OCI-LY7 (cell line): ENCODE measurements around the gene NRXN2. TPM values are rescaled to one million over a fixed set of nuclear protein-coding genes. Genes with fewer than 3 reads are reported as not detected.

ENCODE experiments used
- BruUV-seq: library from RNA; stranded (reverse); fragments of 400-500 nt; replicated peaks from 2 replicates; lab custom pipeline; 2021; lab: Mats Ljungman, UMichigan
- CTCF ChIA-PET: fragments of 300-600 bp; sonication (Branson Sonifier 250); formaldehyde crosslinking; loops from one replicate; lab custom pipeline; 2022; ENCODE audit warnings: antibody characterized with exemption; ENCODE audit not compliant: unreplicated experiment; lab: Charles Lee
- POLR2A ChIA-PET: fragments of 300-600 bp; sonication (Branson Sonifier 250); formaldehyde crosslinking; loops from one replicate; lab custom pipeline; 2022; ENCODE audit warnings: antibody characterized with exemption; lab: Charles Lee
- DNase-seq: peaks from one replicate; pipeline ENCODE4 v3.0.0-alpha.2; 2015; ENCODE audit warnings: low spot score
- H2AFZ ChIP-seq: fragments of 200-600 bp; sonication (generic), shearing (Covaris generic); 2 replicates; pipeline ENCODE4 v1.6.1; 2014; ENCODE audit warnings: mild to moderate bottlenecking, antibody characterized with exemption, low read length, moderate library complexity
- H3K27ac ChIP-seq: fragments of 200-600 bp; sonication (generic); 2 replicates; pipeline ENCODE4 v1.5.1; 2014; ENCODE audit warnings: mixed run types, low read depth, mild to moderate bottlenecking, moderate library complexity, low read length, inconsistent platforms; ENCODE audit not compliant: poor library complexity, severe bottlenecking
- H3K36me3 ChIP-seq: fragments of 200-600 bp; sonication (generic); 2 replicates; pipeline ENCODE4 v1.6.1; 2014; ENCODE audit warnings: mild to moderate bottlenecking, antibody characterized with exemption, low read length, moderate library complexity, mixed read lengths; ENCODE audit not compliant: insufficient read depth
- H3K4me1 ChIP-seq: fragments of 200-600 bp; sonication (generic); 2 replicates; pipeline ENCODE4 v1.5.1; 2014; ENCODE audit warnings: mild to moderate bottlenecking, low read length; ENCODE audit not compliant: insufficient read depth, poor library complexity, severe bottlenecking
- H3K4me2 ChIP-seq: fragments of 200-600 bp; sonication (generic); 2 replicates; pipeline ENCODE4 v1.6.1; 2014; ENCODE audit warnings: mild to moderate bottlenecking, low read length
- H3K4me3 ChIP-seq: fragments of 200-600 bp; sonication (generic); 2 replicates; pipeline ENCODE4 v1.5.1; 2014; ENCODE audit warnings: mild to moderate bottlenecking, low read depth, low read length; ENCODE audit not compliant: poor library complexity, severe bottlenecking
- H3K79me2 ChIP-seq: fragments of 200-600 bp; sonication (generic); 2 replicates; pipeline ENCODE4 v1.6.1; 2016; ENCODE audit warnings: low read depth, mild to moderate bottlenecking, low read length, moderate library complexity, mixed read lengths; ENCODE audit not compliant: insufficient read depth
- H3K9me2 ChIP-seq: fragments of 200-600 bp; sonication (generic); 2 replicates; pipeline ENCODE4 v1.6.1; 2016; ENCODE audit warnings: mild to moderate bottlenecking, low read length, mixed read lengths; ENCODE audit not compliant: insufficient read depth
- H3K9me3 ChIP-seq: fragments of 200-600 bp; sonication (generic); 2 replicates; pipeline ENCODE4 v1.6.1; 2014; ENCODE audit warnings: mild to moderate bottlenecking, mixed run types, low read length, mixed read lengths
- H4K20me1 ChIP-seq: fragments of 200-600 bp; sonication (generic); 2 replicates; pipeline ENCODE4 v1.6.1; 2014; ENCODE audit warnings: mild to moderate bottlenecking, antibody characterized with exemption, low read length, moderate library complexity, mixed read lengths; ENCODE audit not compliant: insufficient read depth
- EZH2phosphoT487 ChIP-seq: fragments of 200-600 bp; sonication (generic); IDR thresholded peaks from 2 replicates; pipeline ENCODE4 v1.6.1; 2018; ENCODE audit warnings: low read depth, borderline replicate concordance, mild to moderate bottlenecking, mixed run types, antibody characterized with exemption, low read length, moderate library complexity, mixed read lengths
- intact Hi-C: fragments of 100-400 bp; cut with micrococcal nuclease; formaldehyde crosslinking; loops from one replicate; pipeline ENCODE4 v1.10.0; 2022; ENCODE audit not compliant: unreplicated experiment
- total RNA-seq, 2 experiments: library from RNA; depleted of rRNA in 1 of 2; stranded (reverse); fragments of >200 nt in 1 of 2; shearing (Covaris generic) in 1 of 2; gene quantifications; 2 replicates each; pipeline ENCODE4 v1.2.3, GENCODE V29; 2014 to 2022
- TF ChIP-seq, protein P1 (sequence below): fragments of 200-600 bp; sonication (generic); conservative IDR thresholded peaks from 2 replicates; pipeline ENCODE4 v1.5.1; 2014; ENCODE audit warnings: mild to moderate bottlenecking, antibody characterized with exemption, low read length, moderate library complexity, mixed read lengths

The NRXN2 gene
- total RNA-seq, 2 experiments from 2014 or later, result 2.4 to 3.3 TPM

- H4K20me1 ChIP-seq, result no peaks in the 10 kb centered on the region
- POLR2A ChIA-PET, result interaction anchor here (0.6 kb wide), 1 partner anchor 14 kb away, joined by 3 read pairs; no protein-coding TSS in a partner anchor
- H3K79me2 ChIP-seq, result no peaks in the 10 kb centered on the region
- H3K9me2 ChIP-seq, result no peaks in the 10 kb centered on the region
- H3K36me3 ChIP-seq, result no peaks in the 10 kb centered on the region
- H3K9me3 ChIP-seq, result no peaks in the 10 kb centered on the region
- peaks cover under 1% of the 10 kb centered on the region for H3K4me1 ChIP-seq
- H2AFZ ChIP-seq, result no peak overlapping the region
- no peak overlapping the region for H3K4me2 ChIP-seq
- intact Hi-C loops, result no loop called here
- CTCF ChIA-PET, result no interaction called here
- H3K4me3 ChIP-seq, result no peak overlapping the region
- no peak overlapping the region for H3K27ac ChIP-seq
- no TSS peak for BruUV-seq
- no peak for DNase-seq
- TF ChIP-seq, protein P1, sequence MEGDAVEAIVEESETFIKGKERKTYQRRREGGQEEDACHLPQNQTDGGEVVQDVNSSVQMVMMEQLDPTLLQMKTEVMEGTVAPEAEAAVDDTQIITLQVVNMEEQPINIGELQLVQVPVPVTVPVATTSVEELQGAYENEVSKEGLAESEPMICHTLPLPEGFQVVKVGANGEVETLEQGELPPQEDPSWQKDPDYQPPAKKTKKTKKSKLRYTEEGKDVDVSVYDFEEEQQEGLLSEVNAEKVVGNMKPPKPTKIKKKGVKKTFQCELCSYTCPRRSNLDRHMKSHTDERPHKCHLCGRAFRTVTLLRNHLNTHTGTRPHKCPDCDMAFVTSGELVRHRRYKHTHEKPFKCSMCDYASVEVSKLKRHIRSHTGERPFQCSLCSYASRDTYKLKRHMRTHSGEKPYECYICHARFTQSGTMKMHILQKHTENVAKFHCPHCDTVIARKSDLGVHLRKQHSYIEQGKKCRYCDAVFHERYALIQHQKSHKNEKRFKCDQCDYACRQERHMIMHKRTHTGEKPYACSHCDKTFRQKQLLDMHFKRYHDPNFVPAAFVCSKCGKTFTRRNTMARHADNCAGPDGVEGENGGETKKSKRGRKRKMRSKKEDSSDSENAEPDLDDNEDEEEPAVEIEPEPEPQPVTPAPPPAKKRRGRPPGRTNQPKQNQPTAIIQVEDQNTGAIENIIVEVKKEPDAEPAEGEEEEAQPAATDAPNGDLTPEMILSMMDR, result no peak
- no peak for TF ChIP-seq EZH2phosphoT487
Measured at GRCh38 chr11:64572143-64572542, 150.9 kb downstream of the NRXN2 start.

DNA sequence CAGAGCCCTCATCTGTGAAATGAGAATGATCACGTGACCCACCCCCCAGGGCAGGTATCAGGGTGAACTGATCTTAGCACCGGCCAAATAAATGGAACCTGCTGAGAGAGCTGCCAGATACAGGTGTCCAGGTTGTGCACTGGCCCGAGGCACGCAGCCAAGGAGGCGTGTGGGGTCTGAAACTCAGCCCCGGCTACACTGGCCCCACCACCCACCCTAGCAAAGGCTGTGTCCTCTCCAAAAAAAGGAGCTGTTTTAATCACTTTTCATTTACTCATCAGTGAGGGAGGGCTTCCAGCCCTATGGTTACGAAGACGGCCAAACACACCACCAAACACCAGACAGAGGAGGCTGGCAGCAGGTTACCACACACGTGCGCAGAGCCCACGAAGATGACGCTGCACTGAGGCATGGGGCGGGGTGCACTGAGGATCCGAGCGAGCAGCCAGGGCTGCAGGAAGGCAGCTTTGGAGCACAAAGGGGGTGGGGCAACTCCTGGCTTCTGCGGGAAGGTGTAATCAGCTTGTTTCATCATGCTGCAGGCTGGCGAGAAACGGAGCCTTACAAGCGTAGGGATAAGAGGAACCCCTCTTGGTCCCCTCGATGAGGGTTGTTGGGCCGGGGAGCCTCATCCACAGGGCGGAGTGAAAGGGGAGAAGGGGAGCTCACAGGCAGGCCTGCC lies 151.4 kb downstream of the NRXN2 start:
- no peak for DNase-seq
- CTCF ChIA-PET, result no interaction called here
- Histone ChIP-seq H3K9me3 (no peaks in the 10 kb centered on the region), H2AFZ (no peak overlapping the region), H3K4me3 (no peak overlapping the region), H3K9me2 (no peaks in the 10 kb centered on the region), H3K4me2 (no peak overlapping the region), H4K20me1 (no peaks in the 10 kb centered on the region), H3K36me3 (no peaks in the 10 kb centered on the region), H3K79me2 (no peaks in the 10 kb centered on the region), H3K27ac (no peak overlapping the region), H3K4me1 (peaks cover 7% of the 10 kb centered on the region)
- TF ChIP-seq EZH2phosphoT487, result no peak
- TF ChIP-seq, protein P1, result no peak
- intact Hi-C loops, result no loop called here
- POLR2A ChIA-PET, result interaction anchor here (0.6 kb wide), 1 partner anchor 13 kb away, joined by 3 read pairs; no protein-coding TSS in a partner anchor
- no TSS peak for BruUV-seq

- Histone ChIP-seq H3K27ac (no peak overlapping the region), H3K79me2 (no peaks in the 10 kb centered on the region), H3K4me2 (no peak overlapping the region), H3K9me3 (no peaks in the 10 kb centered on the region), H3K4me1 (peaks cover 11% of the 10 kb centered on the region), H3K36me3 (no peaks in the 10 kb centered on the region), H4K20me1 (no peaks in the 10 kb centered on the region), H3K4me3 (no peak overlapping the region), H3K9me2 (no peaks in the 10 kb centered on the region), H2AFZ (no peak overlapping the region)
- CTCF ChIA-PET, result no interaction called here
- no TSS peak for BruUV-seq
- POLR2A ChIA-PET, result no interaction called here
- intact Hi-C loops, result no loop called here
- TF ChIP-seq, protein P1, result no peak
- TF ChIP-seq EZH2phosphoT487, result no peak
- no peak for DNase-seq
Measured at GRCh38 chr11:64571050-64571409, 152.0 kb downstream of the NRXN2 start.
